A549 treated with AZD9567 at 1 μM for 4 hours (cell line): Measurements from ENCODE around the gene GDPD5. TPM values are rescaled to one million over a fixed set of nuclear protein-coding genes. Genes with fewer than 3 reads are reported as not detected.

Experiments used
- total RNA-seq: library from RNA; stranded (reverse); fragments of 200-300 nt; extraction: Qiagen RNA extraction; gene quantifications from 5 replicates; pipeline ENCODE4 v1.2.3, GENCODE V29; 2022; ENCODE audit not compliant: insufficient read depth

The GDPD5 gene, protein sequence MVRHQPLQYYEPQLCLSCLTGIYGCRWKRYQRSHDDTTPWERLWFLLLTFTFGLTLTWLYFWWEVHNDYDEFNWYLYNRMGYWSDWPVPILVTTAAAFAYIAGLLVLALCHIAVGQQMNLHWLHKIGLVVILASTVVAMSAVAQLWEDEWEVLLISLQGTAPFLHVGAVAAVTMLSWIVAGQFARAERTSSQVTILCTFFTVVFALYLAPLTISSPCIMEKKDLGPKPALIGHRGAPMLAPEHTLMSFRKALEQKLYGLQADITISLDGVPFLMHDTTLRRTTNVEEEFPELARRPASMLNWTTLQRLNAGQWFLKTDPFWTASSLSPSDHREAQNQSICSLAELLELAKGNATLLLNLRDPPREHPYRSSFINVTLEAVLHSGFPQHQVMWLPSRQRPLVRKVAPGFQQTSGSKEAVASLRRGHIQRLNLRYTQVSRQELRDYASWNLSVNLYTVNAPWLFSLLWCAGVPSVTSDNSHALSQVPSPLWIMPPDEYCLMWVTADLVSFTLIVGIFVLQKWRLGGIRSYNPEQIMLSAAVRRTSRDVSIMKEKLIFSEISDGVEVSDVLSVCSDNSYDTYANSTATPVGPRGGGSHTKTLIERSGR
- total RNA-seq, result 7.0 to 13.5 TPM (median 12.0 TPM) in 5 replicates

GRCh38 chr11:75525433-75526191, at the start of gene GDPD5:
TSS of gene GDPD5 (minus strand) at chr11:75525941. CDS start at chr11:75477735, 48,206 bp downstream.

GRCh38 chr11:75562048-75562835, 36.5 kb upstream of the GDPD5 start, which contains the start of gene SERPINH1:
TSS of gene SERPINH1 (plus strand) at chr11:75562253. CDS start at chr11:75566350, 4,097 bp downstream.

DNA sequence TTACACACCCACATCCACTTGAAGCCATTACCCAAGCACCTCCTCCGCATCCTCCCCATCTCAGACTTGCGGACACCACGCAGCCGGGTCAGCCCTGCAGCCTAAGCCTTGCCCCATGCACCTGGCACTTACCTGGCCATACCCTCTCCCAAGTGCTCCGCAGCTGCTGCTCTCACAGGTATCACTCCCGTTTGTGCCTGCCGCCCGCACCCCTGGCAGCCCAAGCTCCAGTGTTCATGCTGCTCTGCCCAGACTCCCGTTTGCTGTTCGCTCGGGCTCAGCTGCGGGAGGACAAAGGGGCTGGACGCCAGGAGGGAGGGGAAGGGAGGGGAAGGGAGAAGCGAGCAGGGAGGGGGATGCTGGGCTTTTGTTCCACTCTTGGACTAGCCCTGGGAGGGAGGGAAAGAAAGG, 92.8 kb downstream of the GDPD5 start, which contains the start of gene KLHL35:
TSS of gene KLHL35 (minus strand) at position 293 of the 411 bp plus-strand sequence. CDS start 2,574 bp downstream, outside the sequence.

GRCh38 chr11:75399344-75400145, 126.2 kb downstream of the GDPD5 start, which contains the start of gene RPS3:
TSS of gene RPS3 (plus strand) at chr11:75399518. CDS start at chr11:75399548, 30 bp downstream.

Other genes with a start within 250 kb of the GDPD5 start
- gene ARRB1, start 174.3 kb downstream of the GDPD5 start, total RNA-seq, result 5.9 to 9.4 TPM (median 7.9 TPM) in 5 replicates
- gene RPS3, start 126.4 kb downstream of the GDPD5 start, total RNA-seq, result 3,077 to 3,646 TPM (median 3,348 TPM) in 5 replicates
- 0.92 to 1.5 TPM (median 1.2 TPM) in 4 of 5 replicates, not detected in the other for gene KLHL35, start 92.7 kb downstream of the GDPD5 start, total RNA-seq
- 57.0 to 87.4 TPM (median 82.4 TPM) in 5 replicates for gene SERPINH1, start 36.3 kb upstream of the GDPD5 start, total RNA-seq
- gene MAP6, start 143.1 kb upstream of the GDPD5 start, total RNA-seq, result 1.5 to 4.9 TPM (median 1.6 TPM) in 5 replicates
- gene MOGAT2, start 191.9 kb upstream of the GDPD5 start, total RNA-seq, result not detected in 5 replicates
- gene DGAT2, start 242.8 kb upstream of the GDPD5 start, total RNA-seq, result 1.4 to 4.0 TPM (median 1.8 TPM) in 5 replicates